HG02885 (cell line): Measurements from ENCODE around the gene TRIM31.
"Not testable (repeated sequence)": the region's sequence is repeated elsewhere in the genome, so short reads cannot be mapped to it uniquely, and the experiment has no call there.

Experiments used
- ATAC-seq: cut with Tn5 transposase; IDR thresholded peaks from one replicate; pipeline ENCODE4 v1.9.1; 2021; ENCODE audit warnings: mild to moderate bottlenecking; ENCODE audit not compliant: unreplicated experiment, poor library complexity

TRIM31 gene

DNA sequence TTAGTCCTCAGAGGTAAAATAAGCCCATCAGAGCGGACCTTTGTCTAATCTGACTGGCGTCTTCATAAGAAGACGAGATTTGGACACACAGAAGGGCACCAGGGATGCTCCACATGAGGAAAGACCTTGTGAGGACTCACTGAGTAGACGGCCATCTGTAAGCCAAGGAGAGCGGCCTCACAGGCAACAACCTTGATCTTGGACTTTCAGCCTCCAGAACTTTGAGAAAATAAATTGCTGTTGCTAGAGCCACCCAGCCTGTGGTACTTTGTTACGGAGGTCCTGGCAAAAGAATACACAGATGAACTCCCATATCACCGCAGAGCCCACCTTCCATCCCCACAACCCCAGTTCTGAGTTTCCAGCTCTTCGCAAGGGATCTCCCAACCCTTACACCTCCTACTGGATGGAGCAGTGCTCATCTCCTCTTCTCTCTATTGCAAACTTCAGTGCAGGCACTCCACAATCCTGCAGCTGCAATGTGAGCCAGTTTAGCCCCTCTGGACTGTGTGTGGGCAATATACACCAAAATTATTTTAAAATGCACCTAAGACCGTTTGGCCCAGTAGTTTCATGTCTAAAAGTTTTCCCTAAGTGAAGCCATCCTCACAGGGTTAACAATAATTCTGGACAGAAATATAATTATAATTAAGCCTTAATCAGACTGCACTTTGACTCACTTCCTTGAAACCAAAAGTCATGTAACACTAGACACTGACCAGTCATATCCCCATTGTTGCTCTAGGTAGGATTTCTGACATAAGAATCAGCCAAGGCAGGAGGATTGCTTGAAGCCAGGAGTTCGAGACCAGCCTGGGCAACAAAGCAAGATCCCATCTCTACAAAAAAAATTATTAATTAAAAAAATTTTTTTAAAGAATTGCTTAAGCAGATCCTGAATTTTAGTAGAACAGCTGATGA, 8.8 kb upstream of the TRIM31 start:
- no peak for ATAC-seq

DNA sequence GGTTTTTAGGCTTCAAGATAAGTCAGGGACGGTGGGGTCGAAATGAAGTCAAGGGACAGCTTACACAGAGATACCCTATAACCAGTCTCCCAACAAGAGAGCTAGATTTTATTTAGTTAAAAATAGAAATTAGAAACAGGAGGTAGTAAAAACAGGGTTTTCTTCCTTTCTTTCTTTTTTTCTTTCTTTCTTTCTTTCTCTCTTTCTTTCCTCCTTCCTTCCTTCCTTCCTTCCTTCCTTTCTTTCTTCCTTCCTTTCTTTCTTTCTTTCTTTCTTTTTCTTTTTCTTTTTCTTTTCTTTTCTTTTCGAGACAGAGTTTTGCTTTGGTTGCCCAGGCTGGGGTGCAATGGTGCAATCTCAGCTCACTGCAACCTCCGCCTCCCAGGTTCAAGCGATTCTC, 5.8 kb upstream of the TRIM31 start:
- ATAC-seq, result not testable (repeated sequence)

DNA sequence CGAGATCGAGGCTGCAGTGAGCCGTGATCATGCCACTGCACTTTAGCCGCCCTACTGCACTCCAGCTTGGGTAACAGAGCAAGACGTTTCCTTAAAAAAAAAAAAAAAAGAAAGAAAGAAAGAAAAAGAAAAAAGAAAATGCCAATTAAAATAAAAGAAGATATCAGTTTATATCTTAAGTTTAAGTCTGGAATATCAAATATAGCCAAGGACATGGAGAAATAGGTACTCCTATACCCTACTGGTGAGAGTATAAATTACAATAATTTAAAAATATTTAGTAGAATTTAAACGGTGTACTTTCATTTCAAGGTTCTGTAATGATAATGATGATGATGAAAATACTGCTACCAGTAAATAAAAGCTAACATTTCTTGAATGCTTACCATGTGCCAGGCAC, 3.8 kb upstream of the TRIM31 start:
- no peak for ATAC-seq

DNA sequence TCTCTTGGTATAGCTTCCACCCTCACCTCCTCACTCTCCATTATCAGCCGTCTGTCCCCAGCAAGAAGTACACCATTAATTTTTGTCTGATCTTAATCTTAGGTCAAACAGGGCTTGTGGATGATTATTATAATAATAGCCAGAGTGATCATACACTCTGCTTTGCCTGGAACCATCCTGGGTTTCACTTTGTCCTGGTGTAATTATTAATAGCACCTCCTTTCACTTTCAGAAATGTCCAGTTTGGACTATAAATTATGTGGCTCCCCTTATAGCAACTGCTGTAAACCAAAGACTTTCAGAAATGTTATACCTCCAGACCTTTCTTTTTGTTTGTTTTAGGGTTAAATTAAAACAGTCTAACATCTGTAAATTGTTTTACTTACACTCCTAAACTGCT, 951 bp upstream of the TRIM31 start:
- no peak for ATAC-seq

DNA sequence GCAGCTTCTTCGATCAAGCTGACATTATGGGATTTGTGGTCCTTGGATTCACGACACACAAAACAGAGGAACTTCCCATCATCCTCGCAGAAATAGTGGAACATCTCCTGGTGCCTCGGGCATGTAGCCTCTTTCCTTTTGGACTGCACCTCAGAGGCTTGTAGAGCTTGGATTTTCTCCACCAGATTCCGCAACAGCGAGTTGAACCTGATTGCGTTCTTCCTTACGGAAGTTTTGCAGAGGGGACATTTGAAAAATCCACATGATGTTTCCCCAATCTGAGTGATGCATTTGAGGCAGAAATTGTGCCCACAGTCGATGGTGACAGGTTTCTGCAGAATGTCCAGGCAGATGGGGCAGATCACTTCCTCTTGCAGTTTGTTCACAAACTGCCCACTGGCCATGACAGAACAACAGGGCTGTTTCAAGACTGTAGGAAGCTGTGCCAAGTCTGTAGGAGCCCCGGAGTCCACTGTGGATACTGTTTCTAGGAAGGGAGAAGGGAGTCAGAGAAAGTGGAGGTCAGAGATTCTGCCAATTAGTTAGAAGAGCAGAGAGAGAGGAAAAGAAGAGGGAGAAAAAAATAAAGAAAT, 392 bp downstream of the TRIM31 start:
- ATAC-seq, result no peak

DNA sequence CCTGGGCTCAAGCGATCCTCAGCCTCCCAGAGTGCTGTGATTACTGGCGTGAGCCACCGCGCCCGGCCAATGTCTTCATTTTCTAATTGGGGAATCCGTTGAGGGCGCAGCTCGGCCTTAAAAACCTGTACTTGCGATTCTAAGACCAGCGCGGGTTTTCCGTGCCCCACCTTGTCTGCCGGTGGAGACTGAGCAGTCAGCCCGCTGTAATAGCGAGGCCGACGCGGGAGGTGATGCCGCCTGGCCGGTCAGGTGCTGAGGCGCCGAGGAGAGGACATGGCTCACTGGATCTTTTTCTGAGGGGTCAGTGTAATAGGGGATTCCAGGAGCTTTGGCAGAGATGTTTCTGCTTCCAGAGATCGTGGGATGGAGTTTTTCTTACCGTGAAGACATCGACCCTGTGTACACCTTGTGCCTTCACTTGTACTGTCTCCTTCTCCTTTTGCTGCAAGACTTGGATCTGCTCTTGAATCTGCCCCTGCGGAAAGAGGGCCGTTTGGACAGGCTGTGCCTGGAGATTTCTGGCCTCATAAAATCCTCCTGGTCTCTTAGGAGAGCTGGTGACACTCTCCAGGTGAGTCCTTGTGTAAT, 1.5 kb downstream of the TRIM31 start:
- ATAC-seq, result no peak

DNA sequence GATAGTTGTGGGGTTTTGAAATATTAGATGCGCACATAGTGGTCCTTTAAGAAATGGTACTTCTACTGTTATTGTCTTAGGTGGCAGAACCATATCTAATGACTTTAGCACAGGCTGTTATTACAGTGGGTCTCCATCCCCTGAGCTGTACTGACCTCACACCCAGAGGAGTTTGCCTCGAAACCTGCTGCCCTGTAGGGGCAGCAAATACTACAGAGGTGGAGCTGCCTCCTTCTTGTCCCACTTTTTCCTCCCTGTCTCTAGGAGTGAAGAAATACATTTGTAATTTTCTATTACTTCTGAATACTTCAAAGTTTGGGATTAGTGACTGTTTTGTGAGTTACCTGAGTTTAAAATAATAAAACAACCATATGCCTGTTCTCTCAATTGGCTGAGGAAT, 8.2 kb downstream of the TRIM31 start:
- no peak for ATAC-seq

DNA sequence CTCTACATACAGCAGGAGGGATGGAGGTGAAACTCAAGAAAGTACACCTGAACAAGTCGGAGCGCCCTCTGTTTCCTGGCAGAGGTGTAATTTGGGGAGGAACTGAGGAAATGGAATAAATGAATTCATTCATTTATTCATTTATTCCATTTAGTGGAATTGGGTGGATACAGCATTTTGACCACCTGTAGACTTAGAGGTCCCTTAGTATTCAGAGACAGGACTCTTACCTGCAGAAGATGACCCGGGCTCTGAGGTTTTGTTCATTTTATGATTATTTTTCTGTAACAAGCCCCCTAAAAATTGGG, 9.1 kb downstream of the TRIM31 start:
- ATAC-seq, result no peak

DNA sequence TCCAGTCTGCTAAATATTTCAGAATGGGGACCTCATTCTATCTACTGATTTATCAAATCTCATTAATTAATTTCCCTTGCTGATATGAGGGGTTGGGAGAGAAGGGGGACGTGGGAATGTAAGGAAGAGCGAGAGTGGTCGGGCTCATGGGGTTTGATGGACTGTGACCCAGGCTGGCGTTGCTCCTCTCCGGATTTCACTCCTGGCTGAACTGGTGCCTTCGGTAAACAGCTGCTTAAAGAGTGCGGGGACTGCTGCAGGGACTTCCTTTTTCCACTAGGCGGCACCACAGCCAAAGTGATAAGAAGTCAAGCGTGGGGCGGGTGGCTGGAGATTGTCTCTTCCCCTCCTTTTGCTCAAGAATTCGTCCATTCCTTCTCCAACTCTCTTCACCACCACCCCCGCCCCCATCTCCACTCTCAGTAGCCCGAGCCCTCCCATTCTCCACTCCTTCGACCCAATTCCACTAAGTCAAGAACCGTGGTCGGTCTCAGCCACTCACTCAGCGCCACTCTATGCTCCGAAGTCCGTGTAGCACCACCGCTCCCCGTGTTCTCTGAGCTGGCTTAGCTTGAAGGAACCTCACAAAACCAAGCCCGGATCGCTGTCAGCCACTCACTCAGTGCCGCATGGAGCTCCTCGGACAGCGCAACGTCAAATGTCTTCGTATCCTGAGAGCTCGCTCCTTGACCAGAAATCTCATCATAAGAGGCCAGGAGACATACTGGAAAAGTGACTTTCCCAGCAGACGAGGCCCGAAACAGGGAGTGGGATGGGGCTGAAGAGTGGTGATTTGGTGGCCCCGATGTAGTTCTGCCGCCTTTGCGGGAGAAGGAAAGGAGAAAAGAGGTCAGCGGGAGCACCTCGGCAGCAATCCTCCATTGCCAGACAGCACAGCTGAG, 9.7 kb downstream of the TRIM31 start:
- ATAC-seq, result peak; percentile 72

DNA sequence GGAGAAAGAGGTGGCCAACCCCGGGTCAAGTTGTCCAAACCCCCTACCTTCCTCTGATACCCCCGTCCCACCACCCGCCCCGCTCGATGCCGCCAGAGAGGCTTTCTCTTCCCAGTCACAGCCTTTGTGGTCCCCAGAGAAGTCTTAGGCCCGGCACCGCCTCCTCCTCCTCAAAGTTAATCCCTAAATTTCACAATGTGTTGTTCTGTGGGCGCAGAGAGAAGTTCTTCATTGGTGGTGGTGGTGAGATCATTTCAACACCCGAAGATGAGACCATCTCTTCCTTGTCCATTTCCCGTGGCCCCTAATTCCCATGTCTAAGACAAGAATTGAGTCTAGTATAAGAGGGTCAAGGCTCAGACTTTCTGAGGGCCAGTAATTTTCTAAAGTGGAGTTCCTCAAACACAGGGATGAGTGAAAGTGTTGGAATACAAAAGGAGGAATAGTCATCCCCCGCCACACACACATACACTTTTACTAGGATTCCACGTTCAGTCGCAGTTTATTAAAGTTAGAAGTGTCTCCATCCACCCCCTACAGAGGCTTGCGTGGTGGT, 10.4 kb downstream of the TRIM31 start:
- ATAC-seq, result no peak

DNA sequence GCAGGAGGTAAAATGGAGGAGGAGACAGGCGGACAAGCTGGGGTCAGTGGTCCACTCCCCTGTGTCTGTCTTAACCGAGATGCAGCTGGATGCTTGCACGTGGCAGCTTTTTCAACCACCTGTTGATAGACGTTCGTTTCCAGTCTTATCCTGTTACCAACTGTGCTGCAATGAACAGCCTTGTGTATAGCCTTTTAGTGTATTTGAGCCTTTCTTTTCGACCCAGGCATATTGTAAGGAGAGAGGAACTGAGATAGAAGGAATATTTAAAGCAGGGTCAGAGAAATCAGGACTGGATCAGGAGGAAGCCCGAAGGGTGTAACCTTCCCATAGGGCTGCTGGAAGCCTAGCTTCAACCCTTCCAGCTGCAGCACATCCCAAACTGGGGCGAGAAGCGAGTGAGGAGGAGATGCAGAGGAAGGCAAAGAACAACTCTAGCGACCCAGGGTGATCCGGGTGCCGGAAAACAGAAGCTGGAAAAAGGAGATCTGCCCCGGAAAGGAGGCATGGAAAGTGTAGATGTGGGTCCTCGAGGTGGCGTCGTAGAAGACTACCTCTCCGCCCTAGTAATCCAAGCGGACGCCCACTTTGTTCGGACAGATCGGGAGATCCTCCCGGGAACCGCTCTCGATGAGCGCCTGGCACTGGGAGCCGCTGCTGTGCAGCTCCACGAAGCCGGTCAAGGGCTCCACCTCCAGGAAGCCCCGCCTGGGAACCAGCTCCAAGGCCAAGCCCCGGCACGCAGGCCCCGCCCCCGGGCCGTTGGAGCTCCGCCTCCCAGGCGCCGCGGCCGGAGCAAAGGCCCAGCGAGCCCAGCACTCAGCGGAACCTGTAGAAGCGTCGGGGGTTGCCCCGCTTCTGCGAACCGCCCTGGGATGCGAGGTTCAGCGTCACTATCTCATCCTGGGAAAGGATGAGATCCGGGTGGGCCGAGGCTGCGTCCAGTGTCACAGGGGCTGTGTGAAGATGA, 11.2 kb downstream of the TRIM31 start:
- ATAC-seq, result peak; percentile 72

DNA sequence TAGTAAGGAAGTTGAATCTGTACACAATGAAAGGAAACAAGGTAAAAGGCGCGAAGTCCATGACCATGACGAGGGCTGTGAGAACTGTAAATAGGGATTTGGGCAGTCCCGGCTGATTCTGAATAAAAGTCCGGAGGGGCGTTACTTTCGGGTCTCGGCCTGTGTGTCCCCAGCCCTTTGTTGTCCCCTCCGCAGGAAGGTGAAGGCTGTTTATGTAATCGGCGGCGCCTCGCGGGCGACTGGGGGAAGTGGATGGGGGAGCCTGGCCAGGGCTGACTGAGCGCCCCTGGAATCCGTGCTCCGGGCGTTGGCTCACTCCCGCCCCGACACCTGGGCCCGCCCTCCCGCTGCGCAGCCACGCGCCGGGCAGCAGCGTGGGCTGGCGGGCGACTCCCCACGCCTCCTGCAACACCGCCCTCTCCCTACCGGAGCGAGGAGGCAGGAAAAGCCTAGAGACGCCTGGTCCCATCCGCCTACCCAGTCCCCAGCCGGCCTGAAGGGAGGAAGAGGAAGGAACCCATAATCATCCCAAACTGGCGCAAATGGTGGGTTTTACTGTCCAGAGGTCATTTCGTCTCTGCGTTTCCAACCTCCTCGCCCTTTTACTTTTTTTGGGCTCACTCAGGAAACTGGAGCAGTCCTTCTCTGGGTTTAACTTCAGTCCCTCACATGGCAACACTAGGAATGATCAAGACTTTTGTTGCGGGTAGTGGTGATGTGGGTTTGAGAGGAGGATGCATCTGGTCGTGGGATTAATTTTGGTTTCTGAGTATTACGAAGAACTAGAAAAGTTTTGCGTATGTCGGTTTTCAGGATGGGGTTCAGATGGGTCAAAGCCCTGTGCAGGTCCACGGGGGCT, 12.1 kb downstream of the TRIM31 start:
- no peak for ATAC-seq

DNA sequence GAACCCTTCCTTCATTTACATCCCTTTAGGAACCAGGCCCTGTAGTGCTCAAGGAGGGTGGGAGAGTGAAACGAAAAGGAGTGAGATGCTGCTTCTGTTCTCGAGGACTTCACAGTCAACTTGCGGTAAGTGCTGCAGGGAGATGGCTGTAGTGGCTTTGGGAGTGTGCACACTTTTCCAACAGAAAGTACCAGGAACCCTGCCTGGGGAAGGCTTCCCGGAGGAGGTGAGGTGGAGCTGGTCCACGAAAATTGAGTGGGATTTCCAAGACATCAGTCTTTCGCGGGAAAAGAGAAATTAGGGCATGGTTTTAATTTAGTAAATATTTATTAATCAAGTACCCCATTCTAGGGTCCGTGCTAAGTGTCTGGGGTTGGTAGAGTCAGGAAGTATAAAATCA, 12.7 kb downstream of the TRIM31 start:
- ATAC-seq, result no peak

DNA sequence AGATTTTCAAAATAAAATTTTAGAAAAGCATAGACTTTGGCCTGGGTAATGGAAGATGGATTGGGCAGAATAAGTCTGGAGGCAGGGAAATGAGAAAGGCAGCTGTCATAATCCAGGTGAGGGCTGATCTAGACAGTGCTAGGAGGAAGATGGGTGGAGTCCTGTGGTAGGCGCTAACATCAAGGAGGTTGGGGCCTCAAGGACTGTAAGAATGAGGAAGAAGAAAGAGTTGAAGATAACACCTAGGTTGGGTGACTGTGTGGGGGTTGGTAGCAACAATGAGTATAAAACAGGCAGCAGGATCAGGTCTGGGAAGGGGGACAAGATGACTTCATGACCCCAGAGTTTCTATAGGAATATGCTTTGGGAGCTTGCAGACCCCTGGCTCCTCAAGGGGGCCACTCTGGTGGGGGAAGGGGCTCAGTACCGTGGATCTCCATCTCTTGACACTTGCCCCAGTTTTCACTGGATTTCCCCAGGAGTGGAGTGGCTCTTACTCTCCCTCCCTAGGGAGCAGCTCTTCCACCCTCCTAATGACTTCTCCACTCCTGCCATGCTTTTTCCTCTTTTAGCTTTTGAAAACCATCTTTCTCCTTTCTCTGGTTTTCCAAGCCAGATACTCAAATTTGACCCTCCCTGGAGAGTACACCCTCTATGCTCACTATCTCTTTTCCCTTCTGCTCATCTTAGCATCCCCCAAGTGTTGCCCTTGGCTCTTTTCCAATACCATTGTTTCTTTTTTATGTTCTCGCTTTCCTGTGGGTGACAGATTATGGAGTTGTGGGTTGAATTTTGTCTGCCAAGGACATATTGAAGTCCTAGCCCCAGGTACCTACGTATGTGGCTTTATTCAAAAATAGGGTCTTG, 14.8 kb downstream of the TRIM31 start:
- ATAC-seq, result no peak

DNA sequence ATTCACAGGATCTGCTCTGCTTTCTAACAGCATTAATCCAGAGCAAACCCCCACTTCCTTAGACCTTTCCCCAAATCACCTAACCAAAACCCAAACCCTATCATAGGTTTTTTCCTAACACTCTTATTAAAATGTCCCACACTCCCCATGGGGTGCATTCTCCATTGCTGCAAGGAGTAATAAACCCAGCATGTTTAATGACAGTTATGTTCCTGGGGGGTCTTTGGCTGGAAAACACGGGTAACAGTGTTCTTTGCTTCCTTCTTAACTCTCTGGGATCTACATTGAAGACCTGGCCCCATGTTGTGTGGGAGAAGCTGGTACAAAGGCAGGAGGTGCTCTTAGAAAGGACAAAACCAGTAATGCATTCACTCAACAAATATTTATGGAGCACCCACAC, 16.1 kb downstream of the TRIM31 start:
- no peak for ATAC-seq

DNA sequence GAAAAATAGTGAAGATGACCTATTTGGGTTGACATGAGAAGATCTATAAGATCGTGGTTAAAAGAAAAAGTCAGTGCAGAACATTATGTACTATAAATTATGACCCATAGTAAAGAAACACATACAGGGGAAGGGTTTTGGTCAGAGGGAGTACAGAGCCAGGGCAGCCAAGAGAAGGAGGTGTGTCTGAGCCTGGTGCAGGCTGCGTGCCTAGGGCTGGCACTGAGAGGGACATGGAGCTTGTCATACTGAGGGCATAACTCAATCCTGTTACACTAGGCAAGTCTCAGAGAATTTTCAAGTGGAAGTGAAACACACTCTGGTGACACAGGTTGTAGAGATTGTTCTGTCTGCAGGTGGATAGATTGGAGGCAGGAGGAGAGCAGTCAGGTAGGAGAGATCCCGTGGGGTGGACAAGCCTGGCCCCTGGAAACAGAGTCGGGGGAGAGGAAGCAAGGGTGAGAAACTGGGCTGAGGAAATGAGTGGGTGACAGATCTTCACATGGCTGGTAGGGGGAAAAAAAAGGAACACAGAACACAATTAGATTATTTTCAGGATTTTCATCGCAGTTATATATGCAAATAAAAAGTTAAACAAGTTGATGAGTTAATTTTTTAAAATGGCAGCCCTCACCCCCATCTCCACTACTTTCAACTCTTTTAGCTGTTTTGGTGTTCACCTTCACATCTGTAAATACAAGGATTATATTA, 18.8 kb downstream of the TRIM31 start:
- ATAC-seq, result no peak
